ENCODE results near the gene E2F7.

GRCh38 chr12:76980196-76980595 is 85.2 kb downstream of the E2F7 start:
- TF ChIP-seq POLR2A (IDR thresholded peaks at IDR 0.05) = no peak
- TF ChIP-seq CTCF (IDR thresholded peaks at IDR 0.05) = no peak
- no peak for TF ChIP-seq POLR2AphosphoS5 (IDR thresholded peaks at IDR 0.05)
